OCI-LY7 (cell line): ENCODE data around the gene SATB1. TPM values are rescaled to one million over a fixed set of nuclear protein-coding genes. Genes with fewer than 3 reads are reported as not detected.

Experiments
- BruUV-seq: library from RNA; stranded (reverse); fragments of 400-500 nt; replicated peaks from 2 replicates; lab custom pipeline; 2021; lab: Mats Ljungman, UMichigan
- CTCF ChIA-PET: fragments of 300-600 bp; sonication (Branson Sonifier 250); formaldehyde crosslinking; loops from one replicate; lab custom pipeline; 2022; ENCODE audit warnings: antibody characterized with exemption; ENCODE audit not compliant: unreplicated experiment; lab: Charles Lee
- POLR2A ChIA-PET: fragments of 300-600 bp; sonication (Branson Sonifier 250); formaldehyde crosslinking; loops from one replicate; lab custom pipeline; 2022; ENCODE audit warnings: antibody characterized with exemption; lab: Charles Lee
- DNase-seq: peaks from one replicate; pipeline ENCODE4 v3.0.0-alpha.2; 2015; ENCODE audit warnings: low spot score
- H2AFZ ChIP-seq: fragments of 200-600 bp; sonication (generic), shearing (Covaris generic); 2 replicates; pipeline ENCODE4 v1.6.1; 2014; ENCODE audit warnings: mild to moderate bottlenecking, antibody characterized with exemption, low read length, moderate library complexity
- H3K27ac ChIP-seq: fragments of 200-600 bp; sonication (generic); 2 replicates; pipeline ENCODE4 v1.5.1; 2014; ENCODE audit warnings: mixed run types, low read depth, mild to moderate bottlenecking, moderate library complexity, low read length, inconsistent platforms; ENCODE audit not compliant: poor library complexity, severe bottlenecking
- H3K36me3 ChIP-seq: fragments of 200-600 bp; sonication (generic); 2 replicates; pipeline ENCODE4 v1.6.1; 2014; ENCODE audit warnings: mild to moderate bottlenecking, antibody characterized with exemption, low read length, moderate library complexity, mixed read lengths; ENCODE audit not compliant: insufficient read depth
- H3K4me1 ChIP-seq: fragments of 200-600 bp; sonication (generic); 2 replicates; pipeline ENCODE4 v1.5.1; 2014; ENCODE audit warnings: mild to moderate bottlenecking, low read length; ENCODE audit not compliant: insufficient read depth, poor library complexity, severe bottlenecking
- H3K4me2 ChIP-seq: fragments of 200-600 bp; sonication (generic); 2 replicates; pipeline ENCODE4 v1.6.1; 2014; ENCODE audit warnings: mild to moderate bottlenecking, low read length
- H3K4me3 ChIP-seq: fragments of 200-600 bp; sonication (generic); 2 replicates; pipeline ENCODE4 v1.5.1; 2014; ENCODE audit warnings: mild to moderate bottlenecking, low read depth, low read length; ENCODE audit not compliant: poor library complexity, severe bottlenecking
- H3K79me2 ChIP-seq: fragments of 200-600 bp; sonication (generic); 2 replicates; pipeline ENCODE4 v1.6.1; 2016; ENCODE audit warnings: low read depth, mild to moderate bottlenecking, low read length, moderate library complexity, mixed read lengths; ENCODE audit not compliant: insufficient read depth
- H3K9me2 ChIP-seq: fragments of 200-600 bp; sonication (generic); 2 replicates; pipeline ENCODE4 v1.6.1; 2016; ENCODE audit warnings: mild to moderate bottlenecking, low read length, mixed read lengths; ENCODE audit not compliant: insufficient read depth
- H3K9me3 ChIP-seq: fragments of 200-600 bp; sonication (generic); 2 replicates; pipeline ENCODE4 v1.6.1; 2014; ENCODE audit warnings: mild to moderate bottlenecking, mixed run types, low read length, mixed read lengths
- H4K20me1 ChIP-seq: fragments of 200-600 bp; sonication (generic); 2 replicates; pipeline ENCODE4 v1.6.1; 2014; ENCODE audit warnings: mild to moderate bottlenecking, antibody characterized with exemption, low read length, moderate library complexity, mixed read lengths; ENCODE audit not compliant: insufficient read depth
- EZH2phosphoT487 ChIP-seq: fragments of 200-600 bp; sonication (generic); IDR thresholded peaks from 2 replicates; pipeline ENCODE4 v1.6.1; 2018; ENCODE audit warnings: low read depth, borderline replicate concordance, mild to moderate bottlenecking, mixed run types, antibody characterized with exemption, low read length, moderate library complexity, mixed read lengths
- intact Hi-C: fragments of 100-400 bp; cut with micrococcal nuclease; formaldehyde crosslinking; loops from one replicate; pipeline ENCODE4 v1.10.0; 2022; ENCODE audit not compliant: unreplicated experiment
- total RNA-seq, 2 experiments: library from RNA; depleted of rRNA in 1 of 2; stranded (reverse); fragments of >200 nt in 1 of 2; shearing (Covaris generic) in 1 of 2; gene quantifications; 2 replicates each; pipeline ENCODE4 v1.2.3, GENCODE V29; 2014 to 2022
- TF ChIP-seq, protein P1 (sequence below): fragments of 200-600 bp; sonication (generic); conservative IDR thresholded peaks from 2 replicates; pipeline ENCODE4 v1.5.1; 2014; ENCODE audit warnings: mild to moderate bottlenecking, antibody characterized with exemption, low read length, moderate library complexity, mixed read lengths

The SATB1 gene
- total RNA-seq, 2 experiments from 2014 or later = 2.5 to 5.6 TPM

DNA sequence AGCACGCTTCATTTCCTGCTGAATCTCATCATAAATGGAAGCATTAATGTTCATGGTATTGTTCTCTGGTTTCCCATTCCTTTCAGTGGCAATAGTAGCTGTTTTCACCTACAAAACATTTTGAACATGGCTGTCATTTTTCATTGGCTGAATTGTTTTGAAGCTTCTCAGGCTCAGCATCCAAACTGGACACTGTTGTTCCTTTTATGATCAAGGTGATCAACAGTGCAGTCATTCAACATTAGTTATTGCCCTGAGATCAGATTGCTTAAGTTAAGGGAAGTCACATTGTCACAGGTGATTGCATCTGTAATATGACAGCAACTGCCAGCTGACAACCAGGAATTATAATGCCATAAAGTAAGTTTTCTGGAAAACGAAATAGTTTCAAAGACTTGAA, 46.9 kb downstream of the SATB1 start:
- no peak overlapping the region for H3K27ac ChIP-seq
- intact Hi-C loops = no loop called here
- no peak for TF ChIP-seq EZH2phosphoT487
- TF ChIP-seq, protein P1, sequence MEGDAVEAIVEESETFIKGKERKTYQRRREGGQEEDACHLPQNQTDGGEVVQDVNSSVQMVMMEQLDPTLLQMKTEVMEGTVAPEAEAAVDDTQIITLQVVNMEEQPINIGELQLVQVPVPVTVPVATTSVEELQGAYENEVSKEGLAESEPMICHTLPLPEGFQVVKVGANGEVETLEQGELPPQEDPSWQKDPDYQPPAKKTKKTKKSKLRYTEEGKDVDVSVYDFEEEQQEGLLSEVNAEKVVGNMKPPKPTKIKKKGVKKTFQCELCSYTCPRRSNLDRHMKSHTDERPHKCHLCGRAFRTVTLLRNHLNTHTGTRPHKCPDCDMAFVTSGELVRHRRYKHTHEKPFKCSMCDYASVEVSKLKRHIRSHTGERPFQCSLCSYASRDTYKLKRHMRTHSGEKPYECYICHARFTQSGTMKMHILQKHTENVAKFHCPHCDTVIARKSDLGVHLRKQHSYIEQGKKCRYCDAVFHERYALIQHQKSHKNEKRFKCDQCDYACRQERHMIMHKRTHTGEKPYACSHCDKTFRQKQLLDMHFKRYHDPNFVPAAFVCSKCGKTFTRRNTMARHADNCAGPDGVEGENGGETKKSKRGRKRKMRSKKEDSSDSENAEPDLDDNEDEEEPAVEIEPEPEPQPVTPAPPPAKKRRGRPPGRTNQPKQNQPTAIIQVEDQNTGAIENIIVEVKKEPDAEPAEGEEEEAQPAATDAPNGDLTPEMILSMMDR = no peak
- H3K36me3 ChIP-seq = no peaks in the 10 kb centered on the region
- H3K9me2 ChIP-seq = no peaks in the 10 kb centered on the region
- DNase-seq = no peak
- CTCF ChIA-PET = no interaction called here
- no peaks in the 10 kb centered on the region for H3K9me3 ChIP-seq
- POLR2A ChIA-PET = interaction anchor here (0.6 kb wide), 1 partner anchor 29 kb away, joined by 3 read pairs; no protein-coding TSS in a partner anchor
- H3K4me2 ChIP-seq = no peak overlapping the region
- H3K4me3 ChIP-seq = no peak overlapping the region
- no peak overlapping the region for H2AFZ ChIP-seq
- no peaks in the 10 kb centered on the region for H4K20me1 ChIP-seq
- BruUV-seq = no TSS peak
- H3K79me2 ChIP-seq = no peaks in the 10 kb centered on the region
- H3K4me1 ChIP-seq = no peaks in the 10 kb centered on the region

DNA sequence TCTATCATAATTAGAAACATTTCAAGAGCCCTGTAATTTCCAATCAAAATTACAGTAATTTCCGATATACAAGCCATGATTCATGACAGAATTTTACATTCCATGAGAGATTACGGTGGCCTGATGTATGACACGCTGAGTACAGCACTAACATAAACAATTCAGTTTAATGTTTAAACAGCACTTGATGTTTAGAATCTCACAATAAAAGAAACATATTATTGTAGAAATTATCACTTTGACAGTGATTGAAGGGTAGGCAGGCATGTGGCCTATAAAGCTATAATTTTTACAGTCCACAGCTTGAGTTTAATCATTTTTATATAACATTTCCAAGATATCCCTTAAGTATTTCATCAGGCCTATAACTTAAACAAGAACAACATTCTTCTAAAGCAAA, 48.5 kb downstream of the SATB1 start:
- Histone ChIP-seq H3K79me2 (no peaks in the 10 kb centered on the region), H4K20me1 (no peaks in the 10 kb centered on the region), H3K27ac (no peak overlapping the region), H2AFZ (no peak overlapping the region), H3K36me3 (no peaks in the 10 kb centered on the region), H3K9me2 (no peaks in the 10 kb centered on the region), H3K4me3 (no peak overlapping the region), H3K9me3 (no peaks in the 10 kb centered on the region), H3K4me2 (no peak overlapping the region), H3K4me1 (no peaks in the 10 kb centered on the region)
- intact Hi-C loops = no loop called here
- ChIA-PET POLR2A (interaction anchor here (0.6 kb wide), 1 partner anchor 1244 kb away, joined by 5 read pairs; no protein-coding TSS in a partner anchor), CTCF (no interaction called here)
- no peak for DNase-seq
- no TSS peak for BruUV-seq
- TF ChIP-seq, protein P1 = no peak

DNA sequence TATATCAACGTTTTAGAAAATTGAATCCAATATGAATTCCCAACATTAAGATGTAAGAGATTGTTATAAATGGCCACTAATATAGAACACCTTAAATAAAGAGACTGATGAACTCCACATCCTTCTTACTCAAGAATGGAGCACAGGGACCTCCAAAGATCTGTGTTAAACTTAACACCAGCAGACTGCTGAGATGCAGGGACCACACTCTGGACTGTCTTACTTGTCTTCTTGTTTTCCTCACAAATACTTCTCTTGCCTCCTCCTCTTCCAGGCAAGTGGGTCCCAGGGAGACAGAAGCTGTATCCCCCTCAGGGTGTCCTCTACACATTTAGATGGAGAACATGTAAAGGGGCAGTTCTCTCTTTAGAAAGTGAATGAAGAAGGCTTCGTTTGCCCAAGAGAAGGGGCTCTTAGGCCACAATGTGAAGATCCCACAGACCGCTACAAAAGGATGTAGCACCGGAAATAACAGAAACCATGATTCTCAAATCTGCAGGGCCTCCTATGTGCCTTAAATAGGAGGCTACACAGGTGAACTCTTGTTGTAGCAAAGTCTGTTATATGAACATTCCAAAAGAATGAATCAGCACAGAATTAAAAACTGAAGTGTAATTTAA, 52.2 kb downstream of the SATB1 start:
- no peak for DNase-seq

More for the DNA sequence above, 52.2 kb downstream of the SATB1 start:
- TF ChIP-seq, protein P1 = no peak
- no peak for TF ChIP-seq EZH2phosphoT487
- H2AFZ ChIP-seq = no peak overlapping the region
- no peak overlapping the region for H3K27ac ChIP-seq
- H3K79me2 ChIP-seq = no peaks in the 10 kb centered on the region
- H3K36me3 ChIP-seq = no peaks in the 10 kb centered on the region
- H3K4me3 ChIP-seq = no peak overlapping the region
- intact Hi-C loops = no loop called here
- CTCF ChIA-PET = no interaction called here
- H3K9me2 ChIP-seq = no peaks in the 10 kb centered on the region
- H3K9me3 ChIP-seq = no peaks in the 10 kb centered on the region
- no TSS peak for BruUV-seq
- no peak overlapping the region for H3K4me2 ChIP-seq
- POLR2A ChIA-PET = interaction anchor here (1.1 kb wide), 1 partner anchor 11 kb away, joined by 3 read pairs; no protein-coding TSS in a partner anchor
- no peaks in the 10 kb centered on the region for H4K20me1 ChIP-seq
- H3K4me1 ChIP-seq = no peaks in the 10 kb centered on the region
